Measurements from ENCODE around the gene BAG2. TPM values are rescaled to one million over a fixed set of nuclear protein-coding genes. Genes with fewer than 3 reads are reported as not detected.

BAG2 gene
- polyA plus RNA-seq, 3 donors = 0.09 to 0.21 (median 0.20) TPM

DNA sequence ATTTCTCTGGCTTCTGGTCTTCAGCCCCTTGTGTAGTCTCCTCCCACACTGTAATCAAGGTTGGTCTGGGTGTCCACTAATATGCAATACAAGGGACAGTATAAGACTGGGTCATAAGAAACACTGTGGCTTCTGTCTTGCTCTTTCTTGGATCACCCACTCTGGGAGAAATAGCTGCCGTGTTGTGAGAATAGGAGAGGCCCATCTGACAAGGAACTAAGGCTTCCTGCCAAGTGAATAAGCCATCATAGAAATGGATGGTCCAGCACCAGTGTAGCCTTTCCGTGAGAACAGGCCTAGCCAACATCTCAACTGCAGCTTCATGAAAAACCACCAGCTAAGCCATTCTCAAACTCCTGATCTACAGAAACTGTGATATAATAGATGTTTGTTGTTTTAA lies 23.3 kb downstream of the BAG2 start:
- Histone ChIP-seq H3K4me2 (replicated peaks; ENCODE audit: extremely low read depth, low read length, poor library complexity, severe bottlenecking) (no peak overlapping the region), H4K20me1 (ENCODE audit: insufficient read depth, low read length) (no peaks in the 10 kb centered on the region), H3K9me3 (replicated peaks in 1 of 2; ENCODE audit: control insufficient read depth in 1 of 2, insufficient read depth in 1 of 2, low read length in 2 of 2) (no peaks in the 10 kb centered on the region), H3K36me3 (replicated peaks in 1 of 2; ENCODE audit: control insufficient read depth in 1 of 2, insufficient read depth in 2 of 2, low read length in 2 of 2) (no peaks in the 10 kb centered on the region), H3K27ac (ENCODE audit: low read depth in 1 of 2, low read length in 2 of 2) (no peak overlapping the region), H3K9ac (ENCODE audit: insufficient read depth, low read length, poor library complexity, severe bottlenecking) (no peak overlapping the region), H3K27me3 (ENCODE audit: control insufficient read depth in 2 of 2, insufficient read depth in 2 of 2, low read length in 2 of 2) (no peaks in the 10 kb centered on the region), H3K4me1 (ENCODE audit: control insufficient read depth in 1 of 2, insufficient read depth in 2 of 2, low read length in 2 of 2) (no peaks in the 10 kb centered on the region), H3K79me2 (ENCODE audit: insufficient read depth, low read length) (no peaks in the 10 kb centered on the region), H2AFZ (ENCODE audit: insufficient read depth, low read depth, low read length, poor library complexity, severe bottlenecking) (no peak overlapping the region), H3K4me3 (replicated peaks in 1 of 3; ENCODE audit: low read depth in 2 of 3, low read length in 3 of 3) (no peak overlapping the region)
- Mint-ChIP-seq H3K27me3 (ENCODE audit: low read depth in 3 of 3) (peaks cover 0 to 1% (median 0%) of the 10 kb centered on the region in 3 donors), H3K36me3 (peaks cover 0 to 14% of the 10 kb centered on the region in 2 donors), H3K4me3 (no peak overlapping the region), H3K4me1 (no peaks in the 10 kb centered on the region), H3K9me3 (no peaks in the 10 kb centered on the region), H3K27ac (no peak overlapping the region)
- TF ChIP-seq, protein P1, sequence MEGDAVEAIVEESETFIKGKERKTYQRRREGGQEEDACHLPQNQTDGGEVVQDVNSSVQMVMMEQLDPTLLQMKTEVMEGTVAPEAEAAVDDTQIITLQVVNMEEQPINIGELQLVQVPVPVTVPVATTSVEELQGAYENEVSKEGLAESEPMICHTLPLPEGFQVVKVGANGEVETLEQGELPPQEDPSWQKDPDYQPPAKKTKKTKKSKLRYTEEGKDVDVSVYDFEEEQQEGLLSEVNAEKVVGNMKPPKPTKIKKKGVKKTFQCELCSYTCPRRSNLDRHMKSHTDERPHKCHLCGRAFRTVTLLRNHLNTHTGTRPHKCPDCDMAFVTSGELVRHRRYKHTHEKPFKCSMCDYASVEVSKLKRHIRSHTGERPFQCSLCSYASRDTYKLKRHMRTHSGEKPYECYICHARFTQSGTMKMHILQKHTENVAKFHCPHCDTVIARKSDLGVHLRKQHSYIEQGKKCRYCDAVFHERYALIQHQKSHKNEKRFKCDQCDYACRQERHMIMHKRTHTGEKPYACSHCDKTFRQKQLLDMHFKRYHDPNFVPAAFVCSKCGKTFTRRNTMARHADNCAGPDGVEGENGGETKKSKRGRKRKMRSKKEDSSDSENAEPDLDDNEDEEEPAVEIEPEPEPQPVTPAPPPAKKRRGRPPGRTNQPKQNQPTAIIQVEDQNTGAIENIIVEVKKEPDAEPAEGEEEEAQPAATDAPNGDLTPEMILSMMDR (IDR thresholded peaks at IDR 0.05) = no peak
- intact Hi-C loops (cut with micrococcal nuclease) = no loop called here
- DNase-seq = no peak
- WGBS (ENCODE audit: insufficient coverage) = no CpG with 5 or more reads among the region's 2 CpGs

DNA sequence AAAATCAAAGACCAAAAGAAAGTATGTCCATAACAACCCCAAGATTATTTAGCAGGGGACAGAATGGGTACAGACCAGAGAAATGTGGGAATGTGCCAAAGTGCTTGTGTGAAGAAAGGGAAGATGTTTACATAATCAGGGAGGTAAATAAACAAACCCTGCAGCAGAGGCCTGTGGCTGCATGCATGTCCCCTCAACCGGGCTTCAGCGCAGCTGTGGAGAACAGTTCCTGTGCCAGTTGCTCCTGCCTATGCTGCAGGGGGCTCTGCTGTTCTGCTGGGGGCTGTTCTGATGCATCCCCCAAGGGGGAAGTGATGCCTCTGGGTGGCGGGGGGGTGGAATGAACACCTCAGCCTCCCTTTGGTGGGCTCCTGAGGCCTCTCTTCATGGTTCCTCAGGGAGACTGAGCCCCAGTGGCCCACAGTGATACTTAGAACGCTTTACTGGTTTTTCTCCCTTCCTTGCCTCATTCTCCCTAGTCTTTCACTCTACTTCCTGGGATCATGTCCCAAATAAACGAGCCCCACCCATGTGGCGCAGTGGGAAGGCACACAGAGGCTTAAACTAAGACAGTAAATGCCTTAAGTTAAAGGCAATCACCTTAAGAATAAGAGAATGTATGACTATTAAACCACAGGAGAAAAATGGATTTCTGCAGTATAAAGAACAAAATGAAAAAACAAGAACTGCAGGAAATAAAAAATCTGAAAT lies 27.0 kb downstream of the BAG2 start:
- H4K20me1 ChIP-seq (ENCODE audit: insufficient read depth, low read length) = no peaks in the 10 kb centered on the region

More for the DNA sequence above, 27.0 kb downstream of the BAG2 start:
- H3K79me2 ChIP-seq (ENCODE audit: insufficient read depth, low read length) = no peaks in the 10 kb centered on the region
- Mint-ChIP-seq H3K27ac (no peak overlapping the region), H3K36me3 (peaks cover 0 to 2% of the 10 kb centered on the region in 2 donors), H3K27me3 (ENCODE audit: low read depth in 3 of 3) (no peaks in the 10 kb centered on the region), H3K4me1 (no peaks in the 10 kb centered on the region), H3K9me3 (no peaks in the 10 kb centered on the region), H3K4me3 (no peak overlapping the region)
- H2AFZ ChIP-seq (ENCODE audit: insufficient read depth, low read depth, low read length, poor library complexity, severe bottlenecking) = no peak overlapping the region
- H3K4me2 ChIP-seq (replicated peaks; ENCODE audit: extremely low read depth, low read length, poor library complexity, severe bottlenecking) = no peak overlapping the region
- DNase-seq = no peak
- WGBS (ENCODE audit: insufficient coverage) = 100% methylated on average over 4 of the region's 6 CpGs
- H3K9ac ChIP-seq (ENCODE audit: insufficient read depth, low read length, poor library complexity, severe bottlenecking) = no peak overlapping the region
- no peaks in the 10 kb centered on the region for H3K27me3 ChIP-seq (ENCODE audit: control insufficient read depth in 2 of 2, insufficient read depth in 2 of 2, low read length in 2 of 2)
- no peaks in the 10 kb centered on the region for H3K36me3 ChIP-seq (replicated peaks in 1 of 2; ENCODE audit: control insufficient read depth in 1 of 2, insufficient read depth in 2 of 2, low read length in 2 of 2)
- H3K4me3 ChIP-seq (replicated peaks in 1 of 3; ENCODE audit: low read depth in 2 of 3, low read length in 3 of 3) = no peak overlapping the region
- no peaks in the 10 kb centered on the region for H3K9me3 ChIP-seq (replicated peaks in 1 of 2; ENCODE audit: control insufficient read depth in 1 of 2, insufficient read depth in 1 of 2, low read length in 2 of 2)
- TF ChIP-seq, protein P1 (IDR thresholded peaks at IDR 0.05) = no peak
- intact Hi-C loops (cut with micrococcal nuclease) = no loop called here
- H3K27ac ChIP-seq (ENCODE audit: low read depth in 1 of 2, low read length in 2 of 2) = no peak overlapping the region
- H3K4me1 ChIP-seq (ENCODE audit: control insufficient read depth in 1 of 2, insufficient read depth in 2 of 2, low read length in 2 of 2) = no peaks in the 10 kb centered on the region
